ENCODE measurements around the gene OXT.
A peak's percentile ranks its signal among the peaks of the same experiment; 100 is the strongest.
"Not testable (repeated sequence)": the region's sequence is repeated elsewhere in the genome, so short reads cannot be mapped to it uniquely, and the experiment has no call there.

The OXT gene

DNA sequence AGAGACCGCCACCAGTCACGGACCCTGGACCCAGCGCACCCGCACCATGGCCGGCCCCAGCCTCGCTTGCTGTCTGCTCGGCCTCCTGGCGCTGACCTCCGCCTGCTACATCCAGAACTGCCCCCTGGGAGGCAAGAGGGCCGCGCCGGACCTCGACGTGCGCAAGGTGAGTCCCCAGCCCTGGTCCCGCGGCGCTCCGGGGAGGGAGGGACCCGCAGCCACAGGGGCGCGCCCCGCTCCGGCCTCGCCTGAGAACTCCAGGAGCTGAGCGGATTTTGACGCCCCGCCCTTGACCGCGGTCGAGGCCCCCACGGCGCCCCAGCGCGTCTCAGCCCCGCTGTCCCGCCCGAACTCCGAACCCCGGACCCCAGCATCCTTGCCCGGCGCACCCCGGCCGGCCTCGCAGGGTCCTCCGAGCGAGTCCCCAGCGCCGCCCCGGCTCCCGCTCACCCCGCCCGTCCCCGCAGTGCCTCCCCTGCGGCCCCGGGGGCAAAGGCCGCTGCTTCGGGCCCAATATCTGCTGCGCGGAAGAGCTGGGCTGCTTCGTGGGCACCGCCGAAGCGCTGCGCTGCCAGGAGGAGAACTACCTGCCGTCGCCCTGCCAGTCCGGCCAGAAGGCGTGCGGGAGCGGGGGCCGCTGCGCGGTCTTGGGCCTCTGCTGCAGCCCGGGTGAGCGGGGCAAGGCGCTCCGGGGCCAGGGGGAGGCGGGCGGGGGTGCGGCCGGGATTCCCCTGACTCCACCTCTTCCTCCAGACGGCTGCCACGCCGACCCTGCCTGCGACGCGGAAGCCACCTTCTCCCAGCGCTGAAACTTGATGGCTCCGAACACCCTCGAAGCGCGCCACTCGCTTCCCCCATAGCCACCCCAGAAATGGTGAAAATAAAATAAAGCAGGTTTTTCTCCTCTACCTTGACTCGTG lies at the start of gene OXT:
TSS of gene OXT (plus strand) at position 11 of the 920 bp plus-strand sequence. CDS start at position 47, 36 bp downstream.
- DNase-seq (ENCODE audit: low read depth) = no peak
- peak within 1 kb of the TSS; percentile 46 for H3K4me3 ChIP-seq (ENCODE audit: low read length)

DNA sequence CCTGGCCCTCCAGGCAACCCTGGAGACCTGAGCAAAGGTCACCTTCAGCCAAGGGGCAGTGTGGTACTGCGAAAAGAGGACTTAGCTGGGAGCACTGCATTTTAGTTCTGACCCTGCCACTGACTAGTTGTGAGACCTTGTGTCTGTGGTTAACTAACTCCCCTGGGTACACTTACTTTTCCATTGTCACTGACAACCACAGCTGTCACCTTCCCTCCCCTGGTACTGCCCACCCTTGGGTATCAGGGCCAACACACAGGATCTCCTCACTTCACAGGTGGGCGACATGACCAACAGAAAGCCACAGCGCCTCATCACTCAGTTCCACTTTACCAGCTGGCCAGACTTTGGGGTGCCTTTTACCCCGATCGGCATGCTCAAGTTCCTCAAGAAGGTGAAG lies 49.6 kb upstream of the OXT start:
- DNase-seq (ENCODE audit: low read depth) = no peak
- H3K4me3 ChIP-seq (ENCODE audit: low read length) = no peak overlapping the region
- TF ChIP-seq, protein P1, sequence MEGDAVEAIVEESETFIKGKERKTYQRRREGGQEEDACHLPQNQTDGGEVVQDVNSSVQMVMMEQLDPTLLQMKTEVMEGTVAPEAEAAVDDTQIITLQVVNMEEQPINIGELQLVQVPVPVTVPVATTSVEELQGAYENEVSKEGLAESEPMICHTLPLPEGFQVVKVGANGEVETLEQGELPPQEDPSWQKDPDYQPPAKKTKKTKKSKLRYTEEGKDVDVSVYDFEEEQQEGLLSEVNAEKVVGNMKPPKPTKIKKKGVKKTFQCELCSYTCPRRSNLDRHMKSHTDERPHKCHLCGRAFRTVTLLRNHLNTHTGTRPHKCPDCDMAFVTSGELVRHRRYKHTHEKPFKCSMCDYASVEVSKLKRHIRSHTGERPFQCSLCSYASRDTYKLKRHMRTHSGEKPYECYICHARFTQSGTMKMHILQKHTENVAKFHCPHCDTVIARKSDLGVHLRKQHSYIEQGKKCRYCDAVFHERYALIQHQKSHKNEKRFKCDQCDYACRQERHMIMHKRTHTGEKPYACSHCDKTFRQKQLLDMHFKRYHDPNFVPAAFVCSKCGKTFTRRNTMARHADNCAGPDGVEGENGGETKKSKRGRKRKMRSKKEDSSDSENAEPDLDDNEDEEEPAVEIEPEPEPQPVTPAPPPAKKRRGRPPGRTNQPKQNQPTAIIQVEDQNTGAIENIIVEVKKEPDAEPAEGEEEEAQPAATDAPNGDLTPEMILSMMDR (conservative IDR thresholded peaks at IDR 0.05; ENCODE audit: low read length) = no peak

More for the DNA sequence above, at the start of gene OXT:
- TF ChIP-seq, protein P1 (conservative IDR thresholded peaks at IDR 0.05; ENCODE audit: low read length) = no peak

- not testable (repeated sequence) for DNase-seq (ENCODE audit: low read depth); H3K4me3 ChIP-seq (ENCODE audit: low read length)
Observed at GRCh38 chr20:3022559-3023490, 48.6 kb upstream of the OXT start.

DNA sequence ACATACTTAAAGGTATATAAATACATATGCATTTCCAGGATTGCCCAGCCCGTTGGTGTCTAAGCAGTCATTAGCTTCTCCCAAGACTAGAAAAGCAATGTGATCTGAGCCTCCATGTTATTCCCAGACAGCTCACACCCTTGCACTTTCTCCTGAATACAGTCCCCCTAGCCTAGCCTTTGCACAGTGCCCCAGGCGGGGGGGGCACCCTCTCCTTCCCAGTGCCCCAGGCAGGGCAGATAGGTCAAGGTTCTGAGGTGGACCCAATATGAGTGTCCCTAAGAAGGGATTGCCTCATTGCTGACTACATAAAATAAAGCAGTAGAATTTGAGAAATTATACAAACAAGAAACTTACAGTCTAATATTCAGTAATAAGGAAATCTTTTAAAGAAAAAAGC lies 43.4 kb upstream of the OXT start:
- TF ChIP-seq, protein P1 (conservative IDR thresholded peaks at IDR 0.05; ENCODE audit: low read length) = no peak
- no peak for DNase-seq (ENCODE audit: low read depth)
- no peak overlapping the region for H3K4me3 ChIP-seq (ENCODE audit: low read length)

- TF ChIP-seq, protein P1 (conservative IDR thresholded peaks at IDR 0.05; ENCODE audit: low read length) = no peak
- DNase-seq (ENCODE audit: low read depth) = no peak
Observed at GRCh38 chr20:3031524-3032147, 39.8 kb upstream of the OXT start.

GRCh38 chr20:3032624-3033023 lies 38.8 kb upstream of the OXT start:
- no peak for DNase-seq (ENCODE audit: low read depth)
- no peak overlapping the region for H3K4me3 ChIP-seq (ENCODE audit: low read length)
- TF ChIP-seq, protein P1 (conservative IDR thresholded peaks at IDR 0.05; ENCODE audit: low read length) = no peak

More at GRCh38 chr20:3031524-3032147, 39.8 kb upstream of the OXT start:
- H3K4me3 ChIP-seq (ENCODE audit: low read length) = no peak overlapping the region

GRCh38 chr20:3037654-3038053 lies 33.8 kb upstream of the OXT start:
- TF ChIP-seq, protein P1 (conservative IDR thresholded peaks at IDR 0.05; ENCODE audit: low read length) = no peak

More at GRCh38 chr20:3037654-3038053, 33.8 kb upstream of the OXT start:
- no peak overlapping the region for H3K4me3 ChIP-seq (ENCODE audit: low read length)
- no peak for DNase-seq (ENCODE audit: low read depth)

Measured in AG10803 (cell line).